8988T (cell line): ENCODE data around the gene FOXP2.
"Not testable (repeated sequence)": the region's sequence is repeated elsewhere in the genome, so short reads cannot be mapped to it uniquely, and the experiment has no call there.

Source experiments
- DNase-seq: peaks from one replicate; pipeline ENCODE4 v3.0.0; 2011

The FOXP2 gene

GRCh38 chr7:114606100-114606499 lies 191.5 kb downstream of the FOXP2 start:
- no peak for DNase-seq

- DNase-seq = not testable (repeated sequence)
Observed at GRCh38 chr7:114608822-114609221, 194.2 kb downstream of the FOXP2 start.

- DNase-seq = no peak
Observed at GRCh38 chr7:114620208-114620607, 205.6 kb downstream of the FOXP2 start.

GRCh38 chr7:114622221-114622620 lies 207.6 kb downstream of the FOXP2 start:
- DNase-seq = no peak

- no peak for DNase-seq
Observed at GRCh38 chr7:114623146-114623545, 208.5 kb downstream of the FOXP2 start.

- no peak for DNase-seq
Observed at GRCh38 chr7:114627231-114627630, 212.6 kb downstream of the FOXP2 start.

GRCh38 chr7:114628362-114628761 lies 213.7 kb downstream of the FOXP2 start:
- no peak for DNase-seq

GRCh38 chr7:114629762-114630161 lies 215.1 kb downstream of the FOXP2 start:
- DNase-seq = no peak

- DNase-seq = no peak
Observed at GRCh38 chr7:114630201-114630990, 215.8 kb downstream of the FOXP2 start.

GRCh38 chr7:114631249-114631822 lies 216.7 kb downstream of the FOXP2 start:
- DNase-seq = no peak

- DNase-seq = no peak
Observed at GRCh38 chr7:114639451-114639850, 224.8 kb downstream of the FOXP2 start.

- DNase-seq = no peak
Observed at GRCh38 chr7:114644455-114644854, 229.8 kb downstream of the FOXP2 start.

GRCh38 chr7:114645451-114645850 lies 230.8 kb downstream of the FOXP2 start:
- no peak for DNase-seq

- no peak for DNase-seq
Observed at GRCh38 chr7:114647518-114647917, 232.9 kb downstream of the FOXP2 start.

- no peak for DNase-seq
Observed at GRCh38 chr7:114648117-114648516, 233.5 kb downstream of the FOXP2 start.

- DNase-seq = no peak
Observed at GRCh38 chr7:114648680-114649079, 234.1 kb downstream of the FOXP2 start.

GRCh38 chr7:114649689-114650088 lies 235.1 kb downstream of the FOXP2 start:
- no peak for DNase-seq

GRCh38 chr7:114650491-114650890 lies 235.9 kb downstream of the FOXP2 start:
- DNase-seq = no peak

GRCh38 chr7:114652041-114652440 lies 237.4 kb downstream of the FOXP2 start:
- DNase-seq = no peak

GRCh38 chr7:114653364-114654088 lies 238.9 kb downstream of the FOXP2 start:
- DNase-seq = no peak

- no peak for DNase-seq
Observed at GRCh38 chr7:114656466-114656865, 241.9 kb downstream of the FOXP2 start.

GRCh38 chr7:114657279-114657678 lies 242.7 kb downstream of the FOXP2 start:
- DNase-seq = no peak

GRCh38 chr7:114658216-114658615 lies 243.6 kb downstream of the FOXP2 start:
- DNase-seq = no peak
